Measurements from ENCODE around the gene DTNB.

GRCh38 chr2:25567406-25567805, 106.0 kb downstream of the DTNB start:
- peak in 3 of 4 experiments; percentile 30 to 34 (median 31) for TF ChIP-seq CTCF (IDR thresholded peaks at IDR 0.05)
- no peak for TF ChIP-seq EP300 (IDR thresholded peaks at IDR 0.05)
- TF ChIP-seq POLR2A (IDR thresholded peaks at IDR 0.05), result no peak
- TF ChIP-seq POLR2AphosphoS5 (IDR thresholded peaks at IDR 0.05), result no peak

Data from gastroesophageal sphincter (tissue), 3 donors.